IPS DF 19.7 (cell line): Measurements from ENCODE around the gene UCK1.

Experiments
- DNase-seq: peaks from one replicate; pipeline ENCODE4 v3.0.0-alpha.2; 2013; ENCODE audit warnings: low read depth, low spot score

Gene UCK1

GRCh38 chr9:131476777-131477345, 54.2 kb downstream of the UCK1 start:
- DNase-seq = no peak

GRCh38 chr9:131475956-131476776, 54.9 kb downstream of the UCK1 start:
- DNase-seq = no peak

GRCh38 chr9:131475111-131475955, 55.7 kb downstream of the UCK1 start:
- no peak for DNase-seq

GRCh38 chr9:131474711-131475110, 56.4 kb downstream of the UCK1 start:
- no peak for DNase-seq

GRCh38 chr9:131473891-131474290, 57.2 kb downstream of the UCK1 start:
- no peak for DNase-seq
